Posterior cingulate gyrus (tissue), 11 donors: ENCODE data around the gene WSCD1.

ENCODE experiments used
- DNase-seq, 10 donors: peaks; one replicate each; pipeline versions ENCODE4 v3.0.0 to v3.0.0-alpha.2; 2020 to 2021; ENCODE audit warnings: mixed read lengths in 3 of 10
- intact Hi-C: fragments of 100-400 bp; cut with DNase I; formaldehyde crosslinking; loops from one replicate; pipeline ENCODE4 v1.15.1; 2023

The WSCD1 gene

DNA sequence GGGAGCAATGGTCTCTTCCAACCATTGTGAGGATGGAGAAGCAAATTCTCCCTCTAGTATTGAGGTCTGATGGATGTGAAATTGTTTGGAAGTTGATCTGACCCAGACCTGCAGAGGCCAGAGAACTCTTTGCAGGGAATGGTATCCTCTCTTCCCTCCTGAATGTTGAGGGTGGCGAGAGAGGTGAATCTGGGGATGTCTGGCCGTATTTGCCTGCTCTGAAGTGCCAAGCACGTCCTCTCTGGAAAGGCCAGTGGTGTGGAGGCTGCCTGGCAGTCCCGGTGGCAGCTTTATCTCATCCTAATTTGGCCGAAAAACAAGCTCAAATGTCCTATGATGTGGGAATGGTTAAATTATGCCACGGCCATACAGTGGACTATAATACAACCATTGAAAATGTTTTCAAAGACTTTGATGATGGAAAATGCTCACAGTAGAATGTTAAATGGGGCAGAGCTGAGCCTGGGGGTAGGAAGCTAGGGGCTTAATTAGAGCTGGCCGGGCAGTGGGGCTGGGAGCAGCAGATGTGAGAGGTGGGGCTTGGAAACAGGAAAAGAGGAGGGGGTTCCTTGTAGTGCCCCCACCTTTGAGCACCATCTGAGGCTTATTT lies 30.8 kb downstream of the WSCD1 start:
- intact Hi-C loops: no loop called here
- DNase-seq: peak in 1 of 10 donors; percentile 44

DNA sequence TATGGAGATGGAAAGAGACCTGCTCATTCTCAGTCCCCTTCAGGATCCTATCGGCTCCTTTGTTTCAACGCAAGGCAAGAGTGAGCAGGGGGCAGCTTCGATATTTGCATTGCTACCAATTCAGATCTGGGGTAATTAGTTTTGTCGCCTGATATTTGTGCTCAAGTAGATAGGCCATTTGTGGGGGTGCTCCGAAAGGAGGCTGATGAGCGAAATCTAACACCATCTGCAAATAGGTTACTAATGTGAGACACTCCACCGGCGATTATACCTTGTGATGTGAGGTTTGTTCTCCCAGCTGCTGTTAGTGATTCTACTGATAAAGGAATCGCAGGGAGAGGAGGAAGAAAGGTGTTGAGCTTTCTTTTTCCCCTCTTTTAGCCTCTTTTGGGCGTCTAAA lies 31.5 kb downstream of the WSCD1 start:
- DNase-seq: no peak
- intact Hi-C loops: no loop called here

DNA sequence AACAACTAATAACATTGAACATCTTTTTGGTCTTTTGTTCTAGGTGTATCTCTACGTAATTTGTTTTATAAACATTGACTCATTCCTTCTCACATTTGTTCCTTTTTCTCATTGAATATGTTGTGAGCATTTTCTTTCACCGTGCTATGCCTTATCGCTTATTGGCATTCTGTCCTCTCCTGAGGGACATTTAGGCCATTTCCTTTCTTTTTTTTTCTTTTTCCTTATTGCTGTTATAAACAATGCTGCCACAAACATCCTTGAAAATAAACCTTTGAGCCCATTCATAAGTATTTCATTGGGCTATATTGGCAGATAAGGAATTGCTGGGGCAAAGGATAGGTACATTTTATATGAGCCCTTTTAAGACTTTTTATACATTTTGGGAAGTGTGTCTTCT lies 32.4 kb downstream of the WSCD1 start:
- DNase-seq: no peak
- intact Hi-C loops: no loop called here

DNA sequence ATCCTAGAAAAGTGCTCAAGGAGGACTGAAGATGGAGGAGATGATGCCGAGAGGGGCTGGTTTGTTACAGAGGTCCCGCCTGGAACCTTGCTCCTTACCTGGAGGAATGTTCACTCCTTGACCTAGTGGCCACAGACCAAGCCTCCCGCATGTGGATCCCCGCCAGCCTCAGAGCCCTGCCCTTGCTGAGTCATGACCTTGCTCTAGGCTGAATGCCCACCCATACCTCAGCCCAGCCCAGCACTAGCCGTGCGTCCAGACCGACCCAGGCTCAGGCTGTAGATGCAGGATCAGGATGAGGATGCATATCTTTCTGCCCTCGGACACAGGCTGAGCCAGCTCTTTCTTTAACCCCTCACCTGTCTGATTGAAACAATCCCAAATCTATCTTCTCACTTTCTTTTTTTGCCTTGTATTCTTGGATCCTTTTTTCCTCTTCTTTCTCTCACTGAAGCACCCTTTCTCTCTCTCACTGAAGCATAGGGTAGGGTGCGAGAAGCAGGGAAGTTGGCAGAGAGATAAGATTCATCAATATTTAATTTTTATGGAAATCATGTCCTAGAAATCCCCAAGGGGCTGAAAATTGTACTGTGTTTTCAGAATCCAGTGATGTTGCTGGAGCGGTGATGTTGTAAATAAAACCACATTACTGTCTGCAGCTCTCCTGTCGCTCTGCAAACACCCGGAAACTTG lies 34.9 kb downstream of the WSCD1 start:
- intact Hi-C loops: no loop called here
- DNase-seq: peak in 1 of 10 donors; percentile 57

DNA sequence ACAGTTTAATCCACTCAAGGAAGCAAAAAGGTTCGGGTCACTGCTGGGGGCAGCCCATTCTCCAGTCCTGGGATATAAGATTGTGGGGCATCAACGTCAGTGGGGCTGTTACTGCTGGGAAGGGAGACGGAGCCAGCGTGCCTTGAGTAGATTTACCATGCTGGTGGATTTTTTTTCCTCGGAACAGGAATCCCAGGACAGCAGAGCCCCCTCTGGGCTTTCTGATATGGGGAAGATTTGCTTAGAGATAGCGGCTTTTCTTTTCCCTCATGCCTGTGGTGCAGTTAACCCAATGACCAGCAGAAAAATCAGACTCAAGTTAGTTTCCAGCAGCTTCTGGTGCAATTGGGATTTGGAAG lies 35.4 kb downstream of the WSCD1 start:
- intact Hi-C loops: no loop called here
- peak in 1 of 10 donors; percentile 36 for DNase-seq

DNA sequence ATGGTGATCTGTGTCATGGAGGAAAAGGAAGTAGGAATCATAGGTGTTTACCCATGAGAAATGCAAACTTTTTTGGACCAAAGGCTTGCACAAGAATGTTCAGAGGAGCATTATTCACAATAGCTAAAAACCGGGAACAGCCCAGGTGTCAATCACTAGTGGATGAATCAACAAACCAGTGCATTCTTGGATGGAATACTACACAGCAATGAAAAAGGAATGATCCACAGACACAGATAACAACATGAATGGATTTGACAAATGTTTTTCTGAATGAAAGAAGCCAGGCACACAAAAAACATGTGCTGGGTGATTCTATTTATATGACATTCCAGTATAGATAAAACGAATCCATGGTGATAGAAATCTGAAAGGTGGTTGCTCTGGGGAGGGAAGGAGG lies 36.0 kb downstream of the WSCD1 start:
- no peak for DNase-seq
- intact Hi-C loops: no loop called here

DNA sequence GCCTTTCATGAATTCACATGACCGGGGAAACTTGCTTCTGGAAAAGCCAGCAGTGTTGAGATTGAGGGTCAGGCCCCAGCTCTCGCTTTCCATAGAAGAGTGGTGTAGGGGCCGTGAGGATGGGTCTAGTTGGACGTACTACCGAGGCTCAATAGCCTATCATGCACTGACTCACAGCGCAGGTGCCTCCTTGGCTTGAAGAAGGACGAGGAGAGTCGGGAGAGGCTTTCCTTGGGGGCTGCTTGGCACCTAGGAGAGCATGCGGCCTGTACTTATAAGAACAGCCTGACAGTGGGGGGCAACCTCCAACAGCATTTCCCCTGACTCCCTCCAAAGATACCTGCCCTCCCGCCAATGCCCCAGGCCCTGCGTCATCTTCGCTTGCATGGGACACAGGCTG lies 37.6 kb downstream of the WSCD1 start:
- intact Hi-C loops: no loop called here
- peak in 1 of 10 donors; percentile 48 for DNase-seq

DNA sequence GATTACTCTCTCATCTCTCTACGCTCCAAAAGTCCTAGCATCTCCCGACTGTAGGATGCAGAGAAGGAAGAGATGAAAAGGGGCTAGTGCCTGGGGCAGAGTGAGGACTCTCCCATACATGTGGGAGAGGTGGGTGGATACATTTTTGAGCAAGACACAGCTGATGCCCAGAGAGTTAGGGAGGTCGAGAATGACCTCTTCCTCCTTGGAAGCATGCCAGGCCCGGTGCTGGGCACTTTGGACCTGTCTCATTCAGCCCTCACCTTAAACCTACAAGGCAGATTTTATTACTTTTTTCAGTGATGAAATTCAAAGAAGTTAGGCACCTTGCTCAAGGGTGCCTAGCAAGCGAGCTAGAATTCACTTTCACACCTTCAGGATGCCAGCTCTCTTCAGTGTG lies 38.2 kb downstream of the WSCD1 start:
- intact Hi-C loops: no loop called here
- peak in 1 of 10 donors; percentile 44 for DNase-seq

DNA sequence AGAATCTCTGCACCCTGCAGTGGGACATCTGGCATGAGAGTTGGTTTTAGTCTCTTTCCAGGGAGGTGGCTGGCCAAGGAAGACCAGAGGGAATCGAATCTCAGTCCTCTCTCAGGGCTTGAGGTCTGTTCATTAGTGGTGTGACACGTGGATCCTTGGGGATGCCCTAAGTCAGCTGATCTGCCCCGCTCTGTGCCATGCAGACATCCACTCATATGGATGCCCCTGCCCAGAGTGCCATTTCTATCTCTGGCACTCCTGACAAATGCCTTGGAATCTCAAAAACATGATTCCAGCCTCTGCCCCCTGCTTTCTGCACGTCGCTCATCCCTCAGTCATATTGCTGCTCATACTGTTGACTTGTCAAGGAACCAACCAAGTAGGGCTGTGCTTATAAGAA lies 38.8 kb downstream of the WSCD1 start:
- intact Hi-C loops: no loop called here

DNA sequence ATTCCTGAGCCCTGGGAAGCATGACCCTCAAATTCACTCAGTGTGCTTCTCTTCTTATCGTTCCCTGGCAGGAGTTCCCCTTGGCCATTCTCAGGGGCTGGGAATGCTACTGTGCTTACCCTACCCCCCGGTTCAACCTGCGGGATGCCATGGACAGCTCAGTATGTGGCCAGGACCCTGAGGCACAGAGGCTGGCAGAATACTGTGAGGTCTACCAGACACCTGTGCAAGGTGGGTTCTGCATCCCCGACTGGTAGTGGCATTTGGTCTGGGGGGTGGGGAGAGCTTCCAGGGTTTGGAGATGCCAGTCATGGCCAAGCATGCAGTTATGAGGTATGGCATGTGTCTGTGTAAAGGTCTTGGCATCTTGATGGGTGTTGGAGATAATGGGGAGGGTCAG lies 39.4 kb downstream of the WSCD1 start:
- no peak for DNase-seq
- intact Hi-C loops: no loop called here

More for the DNA sequence above, 38.8 kb downstream of the WSCD1 start:
- peak in 1 of 10 donors; percentile 36 for DNase-seq

DNA sequence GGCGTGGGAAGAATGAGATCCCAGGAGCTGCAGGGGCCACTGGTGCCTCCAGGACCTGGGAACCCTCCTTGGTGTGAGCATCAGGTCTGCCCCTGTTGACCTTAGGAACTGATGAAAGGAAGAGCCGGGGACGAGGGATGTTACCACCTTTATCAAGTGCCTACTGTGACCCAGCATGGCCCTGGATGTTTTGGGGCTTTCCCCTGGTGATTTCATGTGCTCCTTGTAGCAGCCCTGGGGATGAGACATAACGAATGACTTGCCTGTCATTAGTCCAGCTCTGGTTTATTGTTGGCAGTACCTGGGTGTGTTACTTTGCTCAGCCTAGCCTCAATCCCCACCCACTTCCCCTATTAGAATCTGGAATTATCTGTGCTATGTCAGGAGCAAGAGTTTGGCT lies 39.9 kb downstream of the WSCD1 start:
- DNase-seq: no peak
- intact Hi-C loops: no loop called here

DNA sequence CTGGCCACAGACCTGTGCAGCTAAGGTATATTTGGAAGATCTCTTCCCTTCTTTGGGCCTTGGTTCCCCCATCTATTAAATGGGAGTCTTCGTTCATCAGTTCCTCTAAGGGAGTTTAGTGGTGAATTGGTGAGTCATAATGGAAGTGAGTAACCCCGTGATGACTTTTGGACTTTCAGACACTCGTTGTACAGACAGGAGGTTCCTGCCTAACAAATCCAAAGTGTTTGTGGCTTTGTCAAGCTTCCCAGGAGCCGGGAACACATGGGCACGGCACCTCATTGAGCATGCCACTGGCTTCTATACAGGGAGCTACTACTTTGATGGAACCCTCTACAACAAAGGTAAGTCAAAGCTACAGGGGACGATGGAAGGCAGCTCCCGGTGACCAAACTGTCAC lies 40.4 kb downstream of the WSCD1 start:
- intact Hi-C loops: no loop called here
- no peak for DNase-seq

DNA sequence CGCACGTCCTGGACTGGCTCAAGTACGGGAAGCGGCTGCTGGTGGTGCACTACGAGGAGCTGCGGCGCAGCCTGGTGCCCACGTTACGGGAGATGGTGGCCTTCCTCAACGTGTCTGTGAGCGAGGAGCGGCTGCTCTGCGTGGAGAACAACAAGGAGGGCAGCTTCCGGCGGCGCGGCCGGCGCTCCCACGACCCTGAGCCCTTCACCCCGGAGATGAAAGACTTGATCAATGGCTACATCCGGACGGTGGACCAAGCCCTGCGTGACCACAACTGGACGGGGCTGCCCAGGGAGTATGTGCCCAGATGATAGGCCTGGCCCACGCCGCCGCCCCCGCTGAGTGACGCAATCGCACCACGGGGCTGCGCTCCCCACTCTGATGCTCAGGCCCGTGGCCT lies 50.2 kb downstream of the WSCD1 start:
- no peak for DNase-seq
- intact Hi-C loops: no loop called here

DNA sequence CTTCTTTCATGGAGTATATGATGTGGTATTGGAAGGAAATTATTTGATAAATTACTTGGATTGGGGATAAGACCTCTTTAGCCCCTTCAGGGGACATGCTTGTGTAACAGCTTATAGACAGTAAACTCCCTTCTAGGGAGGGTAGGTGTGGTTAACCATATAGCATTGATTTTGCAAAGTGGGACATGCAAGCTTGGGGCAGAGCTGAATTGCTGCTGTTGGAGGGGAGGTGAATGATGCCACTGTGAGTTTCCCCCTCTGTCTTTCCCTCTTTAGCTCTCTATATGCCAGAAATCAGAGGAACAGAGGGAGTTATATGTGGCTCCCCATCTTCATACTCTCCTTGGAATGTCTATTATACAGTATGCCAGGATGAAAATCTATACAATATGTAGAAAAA lies 54.7 kb downstream of the WSCD1 start:
- DNase-seq: no peak
- intact Hi-C loops: no loop called here

DNA sequence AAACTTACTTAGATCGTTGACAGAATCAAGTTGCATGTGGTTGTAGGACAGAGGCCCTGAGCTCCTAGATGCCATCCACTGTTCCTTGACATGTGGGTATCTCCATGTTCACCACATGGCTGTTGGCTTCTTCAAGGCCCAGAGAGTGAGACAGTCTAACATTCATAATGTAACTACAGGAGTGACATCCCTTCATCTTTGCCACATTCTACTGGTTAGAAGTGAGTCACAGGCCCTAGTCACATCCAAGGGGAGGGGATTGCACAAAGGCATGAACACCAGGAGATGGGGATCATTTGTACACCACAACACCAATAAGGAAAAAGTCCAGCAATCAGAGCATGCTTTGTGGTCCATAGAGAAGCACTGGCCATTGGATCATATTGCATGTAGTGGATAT lies 56.6 kb downstream of the WSCD1 start:
- no peak for DNase-seq
- intact Hi-C loops: no loop called here

DNA sequence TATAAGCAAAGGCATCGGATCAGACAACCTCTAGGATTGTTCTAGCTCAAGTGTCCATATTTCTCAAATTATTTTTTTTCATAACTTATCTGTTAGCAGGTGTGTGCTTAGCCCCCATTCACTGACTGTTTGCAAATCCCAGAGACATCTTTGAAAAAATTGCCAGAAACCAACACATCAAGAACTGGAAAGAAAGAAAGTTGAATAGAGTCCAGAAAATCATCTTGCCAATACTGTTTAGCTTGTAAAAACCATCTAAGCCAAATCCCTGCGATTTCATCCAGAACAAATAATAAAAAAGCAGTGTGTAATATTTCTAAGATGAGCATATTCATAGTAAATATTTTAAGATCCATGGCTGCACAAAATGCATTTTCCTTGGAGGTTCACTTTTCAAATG lies 64.5 kb downstream of the WSCD1 start:
- intact Hi-C loops: no loop called here
- DNase-seq: no peak

DNA sequence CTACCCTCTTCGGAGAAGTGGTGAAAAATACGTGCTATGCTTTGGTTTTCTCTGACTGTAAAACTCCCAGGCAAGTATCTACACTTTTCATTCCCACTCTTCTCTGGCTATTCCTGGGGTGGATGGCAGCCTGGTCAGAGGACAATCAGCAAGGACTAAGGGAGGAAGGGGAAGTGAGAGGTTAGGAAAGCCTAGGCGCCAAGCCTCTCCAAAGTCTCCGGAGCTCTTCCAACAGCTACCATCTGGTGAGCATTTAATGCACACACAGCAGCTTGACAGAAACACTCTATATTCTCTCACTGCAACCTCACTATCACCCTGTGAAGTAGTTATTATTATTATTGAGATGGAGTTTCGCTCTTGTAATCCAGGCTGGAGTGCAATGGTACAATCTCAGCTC lies 65.1 kb downstream of the WSCD1 start:
- no peak for DNase-seq
- intact Hi-C loops: no loop called here

DNA sequence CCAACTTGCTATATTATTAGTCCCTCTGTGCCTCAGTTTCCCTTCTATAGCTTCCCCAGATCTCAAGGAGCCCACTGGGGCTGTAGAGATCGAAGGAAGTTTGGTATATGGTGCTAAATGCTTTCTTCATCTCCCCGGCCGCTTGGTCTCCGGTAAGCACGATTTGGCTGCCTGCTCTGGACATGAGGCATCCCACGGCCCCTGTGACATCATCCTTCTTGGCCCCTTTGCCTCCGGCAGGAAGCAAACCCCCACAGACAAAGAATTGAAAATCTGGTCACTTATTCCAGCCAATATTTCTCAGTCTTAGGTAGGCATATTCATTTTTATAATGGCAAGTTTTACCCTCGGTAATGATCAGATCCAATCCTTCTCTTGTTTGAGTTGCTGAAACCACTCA lies 65.8 kb downstream of the WSCD1 start:
- DNase-seq: no peak
- intact Hi-C loops: no loop called here

DNA sequence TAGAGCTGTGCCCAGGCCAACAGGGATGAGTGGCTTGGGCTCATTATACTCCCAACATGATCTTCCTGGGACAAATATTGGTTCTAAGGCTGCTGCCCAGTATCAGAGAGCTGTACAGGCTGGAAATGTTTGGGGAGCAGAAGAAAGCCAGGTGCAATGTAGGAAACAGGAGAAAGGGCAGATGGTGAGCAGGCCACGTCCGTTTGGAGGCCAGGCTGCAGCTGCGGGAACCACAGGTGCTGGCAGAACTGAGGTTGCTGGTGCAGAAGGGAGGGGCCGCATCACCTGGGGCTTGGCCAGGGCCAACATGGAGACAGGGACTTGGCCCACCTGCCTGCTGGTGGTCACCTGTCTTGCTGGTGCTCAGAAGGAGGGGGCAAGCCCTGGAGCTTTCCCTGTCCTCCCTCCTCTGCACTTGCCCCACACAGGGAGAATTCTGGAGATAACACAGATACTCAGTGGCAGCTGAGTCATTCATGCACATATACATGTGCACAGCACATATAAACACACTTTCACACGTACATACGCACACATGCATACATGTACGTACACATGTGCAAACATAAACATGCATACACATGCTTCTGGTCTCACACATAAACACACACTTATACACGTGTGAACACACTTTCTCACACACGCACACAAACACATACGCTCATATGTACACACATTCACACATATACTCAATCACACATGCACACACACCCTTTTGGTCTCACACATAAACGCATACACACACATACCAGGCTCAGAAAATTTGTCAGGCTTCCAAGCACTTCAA lies 67.7 kb downstream of the WSCD1 start:
- DNase-seq: no peak
- intact Hi-C loops: no loop called here

DNA sequence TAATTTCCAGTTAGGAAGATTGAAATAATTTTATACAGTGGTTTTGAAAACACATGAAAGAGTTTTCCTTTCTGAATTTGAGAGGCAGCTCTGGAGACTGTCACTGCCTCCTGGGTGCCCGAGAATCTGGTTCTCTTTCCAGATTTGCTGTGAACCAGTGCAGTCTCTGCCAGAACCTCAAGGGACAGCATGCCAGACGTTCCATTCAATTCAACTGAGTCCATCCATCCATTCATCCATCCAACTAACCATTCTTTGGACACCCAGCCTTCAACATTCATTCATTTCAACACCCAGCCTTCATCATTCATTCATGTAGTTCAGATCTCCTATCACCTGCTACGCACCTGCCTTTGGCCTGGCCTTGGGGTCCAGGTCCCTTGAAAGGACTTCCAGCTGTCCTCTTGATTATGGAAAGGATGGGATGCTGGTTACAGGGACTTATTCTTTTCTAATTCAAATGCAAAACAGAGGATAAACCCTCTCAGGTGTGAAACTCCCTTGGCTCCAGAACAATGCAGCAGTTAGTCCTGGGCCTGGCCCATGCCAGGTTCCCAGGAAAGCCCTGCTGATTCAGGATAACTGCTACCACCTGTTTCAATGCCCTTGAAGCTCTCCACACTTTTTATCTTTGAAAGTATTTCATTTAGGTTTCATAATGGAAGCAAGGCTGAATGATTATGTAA lies 68.7 kb downstream of the WSCD1 start:
- DNase-seq: no peak
- intact Hi-C loops: no loop called here

DNA sequence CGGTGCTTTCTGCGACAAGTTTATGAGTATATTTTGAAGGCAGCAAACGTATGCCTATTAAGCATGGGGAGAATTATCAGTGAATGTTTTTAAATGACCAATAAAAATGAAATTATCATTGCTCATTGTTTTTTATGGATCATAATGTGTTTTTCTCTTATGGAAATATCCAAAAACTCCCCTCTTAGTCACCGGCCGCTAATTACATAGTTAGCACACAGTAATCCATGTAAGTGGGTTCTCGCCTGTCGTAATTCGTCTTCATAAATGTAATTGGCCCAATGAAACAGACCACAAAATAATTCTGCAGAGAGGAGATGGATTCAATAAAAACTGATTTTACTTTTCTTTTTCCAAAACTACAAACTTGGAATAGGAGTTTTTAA lies 69.3 kb downstream of the WSCD1 start:
- no peak for DNase-seq
- intact Hi-C loops: no loop called here
